Measurements from ENCODE around the gene HOMEZ.
"Not testable (repeated sequence)": the region's sequence is repeated elsewhere in the genome, so short reads cannot be mapped to it uniquely, and the experiment has no call there.

Gene HOMEZ, protein sequence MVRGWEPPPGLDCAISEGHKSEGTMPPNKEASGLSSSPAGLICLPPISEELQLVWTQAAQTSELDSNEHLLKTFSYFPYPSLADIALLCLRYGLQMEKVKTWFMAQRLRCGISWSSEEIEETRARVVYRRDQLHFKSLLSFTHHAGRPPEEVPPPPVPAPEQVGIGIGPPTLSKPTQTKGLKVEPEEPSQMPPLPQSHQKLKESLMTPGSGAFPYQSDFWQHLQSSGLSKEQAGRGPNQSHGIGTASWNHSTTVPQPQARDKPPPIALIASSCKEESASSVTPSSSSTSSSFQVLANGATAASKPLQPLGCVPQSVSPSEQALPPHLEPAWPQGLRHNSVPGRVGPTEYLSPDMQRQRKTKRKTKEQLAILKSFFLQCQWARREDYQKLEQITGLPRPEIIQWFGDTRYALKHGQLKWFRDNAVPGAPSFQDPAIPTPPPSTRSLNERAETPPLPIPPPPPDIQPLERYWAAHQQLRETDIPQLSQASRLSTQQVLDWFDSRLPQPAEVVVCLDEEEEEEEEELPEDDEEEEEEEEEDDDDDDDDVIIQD

DNA sequence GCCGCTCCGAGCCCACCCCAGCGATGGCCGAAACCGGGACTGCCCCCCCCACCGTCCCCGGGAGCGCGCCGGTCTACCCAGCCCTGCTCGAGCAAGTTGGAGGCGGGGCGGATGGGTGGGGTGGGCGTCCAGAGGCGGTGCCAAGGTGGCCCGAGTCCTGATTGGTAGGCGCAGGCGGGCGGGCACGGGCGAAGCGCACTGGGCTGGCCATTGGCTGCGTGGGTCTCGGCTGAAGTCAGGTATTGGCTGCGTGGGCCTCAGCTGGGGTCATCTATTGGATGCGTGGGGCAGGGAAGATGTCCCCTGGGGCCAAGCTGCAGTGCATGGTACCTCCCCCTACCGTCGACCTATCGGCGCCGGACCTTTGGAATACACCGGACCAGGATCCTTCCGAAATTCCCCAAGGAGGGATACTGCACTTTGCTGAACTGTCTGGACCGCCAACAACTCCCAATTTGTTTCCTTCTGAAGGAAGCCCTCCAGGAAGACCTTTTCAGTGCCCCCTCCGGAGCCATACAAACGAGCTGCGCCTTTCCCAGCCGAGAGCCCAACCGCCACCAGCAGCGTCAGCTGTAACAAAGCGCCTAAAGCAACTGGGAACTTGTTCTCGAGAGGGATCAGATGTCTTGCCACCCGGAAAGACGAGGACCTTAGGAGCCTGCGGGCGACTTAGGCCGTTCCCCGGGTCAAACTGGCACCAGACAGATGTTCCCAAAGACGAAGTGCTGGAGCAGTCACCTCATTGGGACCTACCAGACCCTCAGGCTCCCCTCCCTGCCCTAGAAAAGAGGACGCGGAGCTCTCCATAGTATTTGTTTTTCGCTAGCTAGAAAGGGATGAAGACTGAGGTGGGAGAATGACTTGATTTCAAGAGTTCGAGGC, at the start of gene HOMEZ:
Gene HOMEZ, minus strand, starts transcription at position 113 of the 882 bp plus-strand sequence. CDS start 180 bp downstream, outside the sequence.
- peak; percentile 95 to 99 (median 96) for DNase-seq (ENCODE audit: low read depth in 2 of 3, low spot score in 2 of 3)

- DNase-seq (ENCODE audit: low read depth in 2 of 3, low spot score in 2 of 3) = no peak
Observed at GRCh38 chr14:23335623-23336022, 49.7 kb upstream of the HOMEZ start.

DNA sequence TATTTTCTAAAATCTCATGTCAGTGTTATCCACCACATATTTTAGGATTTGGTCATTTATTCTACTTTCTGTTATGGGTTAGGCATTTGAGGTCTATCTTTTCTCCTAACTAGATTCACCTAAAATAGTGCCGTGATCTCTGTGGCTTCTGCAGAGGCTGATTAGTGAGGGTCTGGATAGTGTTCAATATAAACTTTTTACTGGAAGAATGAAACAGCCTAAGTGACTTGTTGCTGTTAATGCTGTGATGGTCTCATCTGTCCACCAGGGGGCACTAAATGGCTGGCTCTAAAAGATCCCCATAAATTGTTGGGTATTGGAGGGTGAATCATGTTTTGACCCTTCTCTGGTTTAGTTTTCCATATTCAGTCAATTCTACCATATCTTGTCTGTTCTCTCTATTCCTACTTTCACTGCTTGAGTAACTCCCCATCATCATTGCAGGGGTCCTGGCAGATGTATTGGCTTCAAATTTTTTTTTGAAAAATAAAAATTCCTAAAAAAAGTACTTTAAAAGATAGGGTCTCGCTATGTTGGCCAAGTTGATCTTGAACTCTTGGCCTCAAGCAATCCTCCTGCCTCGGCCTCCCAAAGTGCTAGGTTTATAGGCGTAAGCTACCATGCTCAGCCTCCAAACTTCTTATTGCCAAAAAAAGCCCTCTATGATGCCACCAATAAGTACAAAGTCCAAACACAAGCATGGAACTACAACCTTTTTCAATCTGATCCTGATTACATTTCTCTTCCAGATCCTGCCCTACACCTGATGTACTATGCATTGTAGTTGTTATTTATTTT, 42.2 kb upstream of the HOMEZ start:
- no peak for DNase-seq (ENCODE audit: low read depth in 2 of 3, low spot score in 2 of 3)

- no peak for DNase-seq (ENCODE audit: low read depth in 2 of 3, low spot score in 2 of 3)
Observed at GRCh38 chr14:23326491-23327332, 40.8 kb upstream of the HOMEZ start.

DNA sequence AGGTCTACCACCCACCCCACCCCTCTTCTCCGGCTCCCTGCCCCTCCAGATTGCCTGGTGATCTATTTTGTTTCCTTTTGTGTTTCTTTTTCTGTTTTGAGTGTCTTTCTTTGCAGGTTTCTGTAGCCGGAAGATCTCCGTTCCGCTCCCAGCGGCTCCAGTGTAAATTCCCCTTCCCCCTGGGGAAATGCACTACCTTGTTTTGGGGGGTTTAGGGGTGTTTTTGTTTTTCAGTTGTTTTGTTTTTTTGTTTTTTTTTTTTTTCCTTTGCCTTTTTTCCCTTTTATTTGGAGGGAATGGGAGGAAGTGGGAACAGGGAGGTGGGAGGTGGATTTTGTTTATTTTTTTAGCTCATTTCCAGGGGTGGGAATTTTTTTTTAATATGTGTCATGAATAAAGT, 39.8 kb upstream of the HOMEZ start:
- not testable (repeated sequence) for DNase-seq (ENCODE audit: low read depth in 2 of 3, low spot score in 2 of 3)

DNA sequence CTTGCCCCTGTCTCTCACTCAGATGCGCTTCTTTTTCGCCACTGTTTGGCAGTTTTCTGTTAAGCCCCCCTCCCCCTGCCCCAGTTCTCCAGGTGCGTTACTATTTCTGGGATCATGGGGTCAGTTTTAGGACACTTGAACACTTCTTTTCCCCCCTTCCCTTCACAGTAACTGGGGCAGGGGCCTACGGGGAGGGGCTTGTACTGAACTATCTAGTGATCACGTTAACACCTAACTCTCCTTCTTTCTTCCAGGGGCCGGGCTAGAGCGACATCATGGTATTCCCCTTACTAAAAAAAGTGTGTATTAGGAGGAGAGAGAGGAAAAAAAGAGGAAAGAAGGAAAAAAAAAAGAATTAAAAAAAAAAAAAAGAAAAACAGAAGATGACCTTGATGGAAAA, 39.1 kb upstream of the HOMEZ start:
- no peak for DNase-seq (ENCODE audit: low read depth in 2 of 3, low spot score in 2 of 3)

DNA sequence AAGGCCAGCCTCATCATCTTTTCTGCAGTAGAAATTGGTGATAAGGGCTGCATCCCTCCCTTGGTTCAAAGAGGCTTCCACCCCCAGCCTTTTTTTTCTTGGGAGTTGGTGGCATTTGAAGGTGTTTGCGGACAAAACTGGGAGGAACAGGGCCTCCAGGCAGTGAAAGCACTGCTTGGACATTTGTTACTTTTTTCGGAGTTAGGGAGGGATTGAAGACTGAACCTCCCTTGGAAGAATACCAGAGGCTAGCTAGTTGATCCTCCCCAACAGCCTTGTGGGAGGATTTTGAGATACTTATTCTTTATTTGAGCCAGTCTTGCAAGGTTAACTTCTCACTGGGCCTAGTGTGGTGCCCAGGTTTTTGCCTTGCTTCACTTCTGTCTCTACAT, 38.5 kb upstream of the HOMEZ start:
- DNase-seq (ENCODE audit: low read depth in 2 of 3, low spot score in 2 of 3) = no peak

DNA sequence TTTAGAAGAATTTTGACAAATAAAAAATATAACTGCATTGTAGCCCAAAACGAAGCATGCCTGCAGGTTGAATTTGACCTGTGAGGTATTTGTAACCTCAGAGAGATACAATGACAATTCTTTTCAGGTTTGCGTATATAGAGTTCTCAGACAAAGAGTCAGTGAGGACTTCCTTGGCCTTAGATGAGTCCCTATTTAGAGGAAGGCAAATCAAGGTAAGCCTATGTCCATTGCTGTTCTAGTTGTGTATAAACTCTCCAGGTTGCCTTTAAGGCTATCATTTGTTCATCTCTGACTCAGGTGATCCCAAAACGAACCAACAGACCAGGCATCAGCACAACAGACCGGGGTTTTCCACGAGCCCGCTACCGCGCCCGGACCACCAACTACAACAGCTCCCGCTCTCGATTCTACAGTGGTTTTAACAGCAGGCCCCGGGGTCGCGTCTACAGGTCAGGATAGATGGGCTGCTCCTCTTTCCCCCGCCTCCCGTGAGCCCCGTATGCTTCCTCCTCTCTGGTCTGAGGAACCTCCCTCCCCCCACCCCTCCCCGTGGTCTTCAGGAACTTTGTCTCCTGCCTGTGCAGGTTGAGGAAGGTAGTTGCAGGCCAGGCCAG, 38.0 kb upstream of the HOMEZ start:
- DNase-seq (ENCODE audit: low read depth in 2 of 3, low spot score in 2 of 3) = no peak

GRCh38 chr14:23322568-23323517, 36.9 kb upstream of the HOMEZ start:
- no peak for DNase-seq (ENCODE audit: low read depth in 2 of 3, low spot score in 2 of 3)

- peak in 2 of 3 experiments; percentile 26 to 34 for DNase-seq (ENCODE audit: low read depth in 2 of 3, low spot score in 2 of 3)
Observed at GRCh38 chr14:23321572-23322547, 35.9 kb upstream of the HOMEZ start.

DNA sequence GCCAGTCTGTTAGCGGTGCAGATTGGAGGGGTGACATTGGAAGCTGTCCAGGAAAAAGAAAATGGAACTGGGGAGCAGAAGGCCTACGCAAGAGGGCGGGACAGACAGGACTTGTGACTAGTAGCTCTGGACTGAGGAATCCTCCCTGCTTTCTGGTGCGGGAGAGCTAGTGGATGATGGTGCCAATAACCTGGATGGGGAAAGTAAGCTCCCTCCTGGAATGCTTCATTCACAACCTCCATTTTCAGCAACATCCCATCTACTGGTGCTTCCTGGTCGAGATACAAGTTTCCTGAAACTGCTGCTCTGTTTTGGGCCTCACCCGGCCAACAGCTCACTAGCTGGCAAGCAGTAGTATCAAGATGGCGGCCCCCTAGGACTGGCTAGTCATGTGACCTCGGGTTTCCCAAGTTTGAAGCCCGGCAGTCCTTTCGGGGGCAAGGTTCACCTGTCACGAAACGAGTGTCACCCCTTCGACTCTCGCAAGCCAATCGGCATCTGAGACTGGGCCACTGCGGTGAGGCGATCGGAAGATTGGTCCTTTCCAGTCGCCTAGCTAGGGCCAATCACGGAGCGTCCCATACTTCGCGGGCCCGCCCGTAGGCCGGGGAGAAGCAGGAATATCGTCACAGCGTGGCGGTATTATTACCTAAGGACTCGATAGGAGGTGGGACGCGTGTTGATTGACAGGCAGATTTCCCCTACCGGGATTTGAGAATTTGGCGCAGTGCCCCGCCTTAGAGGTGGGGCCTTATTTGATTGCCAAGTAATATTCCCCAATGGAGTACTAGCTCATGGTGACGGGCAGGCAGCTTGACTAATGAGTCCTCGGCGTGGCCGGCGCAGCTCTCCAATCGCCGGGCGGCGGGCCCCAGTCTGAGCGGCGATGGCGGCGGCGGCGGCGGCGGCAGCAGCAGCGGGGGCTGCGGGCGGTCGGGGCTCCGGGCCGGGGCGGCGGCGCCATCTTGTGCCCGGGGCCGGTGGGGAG, 34.9 kb upstream of the HOMEZ start, which contains the start of gene PABPN1:
Gene PABPN1, plus strand, starts transcription at position 874 of the 988 bp plus-strand sequence. Its CDS starts 13 bp downstream, at position 887.
- peak; percentile 78 to 93 (median 84) for DNase-seq (ENCODE audit: low read depth in 2 of 3, low spot score in 2 of 3)

GRCh38 chr14:23319746-23320583, 34.0 kb upstream of the HOMEZ start:
- DNase-seq (ENCODE audit: low read depth in 2 of 3, low spot score in 2 of 3) = no peak

DNA sequence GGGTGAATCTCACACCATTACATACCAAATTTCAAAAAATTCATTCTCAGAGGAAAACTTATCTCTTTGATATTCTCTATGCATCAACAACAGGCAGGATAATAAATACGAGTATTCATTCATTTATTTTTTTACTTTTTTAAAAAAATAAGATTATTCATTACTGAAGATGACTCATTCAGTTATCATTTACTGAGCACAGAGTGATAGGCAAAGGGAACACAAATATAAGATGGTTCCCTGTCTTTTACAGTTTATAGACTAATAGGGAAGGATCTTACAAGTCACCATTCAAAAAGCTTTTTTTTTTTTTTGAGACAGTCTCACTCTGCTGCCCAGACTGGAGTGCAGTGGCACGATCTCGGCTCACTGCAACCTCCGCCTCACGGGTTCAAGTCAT, 30.4 kb upstream of the HOMEZ start:
- DNase-seq (ENCODE audit: low read depth in 2 of 3, low spot score in 2 of 3) = no peak

DNA sequence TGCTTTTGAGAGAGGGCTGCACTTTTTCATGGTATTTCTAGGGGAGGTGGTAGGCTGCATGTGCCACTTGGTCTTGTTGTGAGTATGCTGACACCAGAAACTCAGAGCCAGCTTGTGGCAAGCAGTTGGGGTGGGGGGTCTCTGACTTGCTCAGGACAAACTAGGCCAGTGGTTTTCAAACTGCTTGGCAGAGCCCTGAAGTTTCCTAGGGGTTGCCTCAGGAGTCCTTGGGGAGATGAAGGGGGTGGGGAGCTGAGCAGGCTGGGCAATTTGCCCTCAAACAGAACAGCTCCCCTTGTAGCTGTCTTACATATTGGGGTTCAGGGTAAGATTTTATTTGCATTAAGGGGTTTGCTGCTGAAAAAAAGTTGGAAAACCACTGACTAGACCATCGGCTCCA, 24.6 kb upstream of the HOMEZ start:
- DNase-seq (ENCODE audit: low read depth in 2 of 3, low spot score in 2 of 3) = no peak
